GM12878 (cell line): ENCODE measurements around the gene RSKR. TPM values are rescaled to one million over a fixed set of nuclear protein-coding genes. Genes with fewer than 3 reads are reported as not detected.
A peak's percentile ranks its signal among the peaks of the same experiment; 100 is the strongest.

Experiments used
- BCL11A ChIP-seq: IDR thresholded peaks from 2 replicates; pipeline ENCODE4 v1.6.1; 2011; ENCODE audit warnings: low read depth, low read length
- BCLAF1 ChIP-seq: fragments of 450-650 bp; IDR thresholded peaks from 2 replicates; pipeline ENCODE4 v1.6.1; 2017; ENCODE audit warnings: antibody characterized with exemption, mild to moderate bottlenecking, moderate library complexity
- BRCA1 ChIP-seq: IDR thresholded peaks from 2 replicates; pipeline ENCODE4 v1.6.1; 2011; ENCODE audit warnings: low read depth, low read length, improper control_type of control experiment
- CHD1 ChIP-seq: IDR thresholded peaks from 2 replicates; pipeline ENCODE4 v1.6.1; 2012; ENCODE audit warnings: low read depth, low read length, improper control_type of control experiment
- CTCF ChIP-seq, 3 experiments: IDR thresholded peaks in 2 of 3; conservative IDR thresholded peaks in 1 of 3; 2 replicates each; pipeline ENCODE4 v1.5.1; 2011; ENCODE audit warnings: low read depth in 3 of 3, low read length in 3 of 3, mild to moderate bottlenecking in 3 of 3, control low read depth in 2 of 3, moderate library complexity in 2 of 3, inconsistent platforms in 1 of 3, mixed read lengths in 1 of 3; ENCODE audit not compliant: control insufficient read depth in 2 of 3, insufficient read depth in 1 of 3; ENCODE audit errors: extremely low read depth in 1 of 3
- E4F1 ChIP-seq: fragments of 450-650 bp; IDR thresholded peaks from 2 replicates; pipeline ENCODE4 v1.6.1; 2018; ENCODE audit warnings: borderline replicate concordance, mild to moderate bottlenecking; ENCODE audit not compliant: partially characterized antibody
- ELK1 ChIP-seq: IDR thresholded peaks from 2 replicates; pipeline ENCODE4 v1.6.1; 2012; ENCODE audit warnings: low read depth, low read length, improper control_type of control experiment
- GATAD2B ChIP-seq: fragments of 450-650 bp; conservative IDR thresholded peaks from 2 replicates; pipeline ENCODE4 v1.6.1; 2017; ENCODE audit warnings: low read depth, mild to moderate bottlenecking, moderate library complexity
- IRF3 ChIP-seq: fragments of 450-650 bp; IDR thresholded peaks from 2 replicates; pipeline ENCODE4 v1.6.1; 2014; ENCODE audit warnings: mild to moderate bottlenecking
- MAX ChIP-seq: IDR thresholded peaks from 2 replicates; pipeline ENCODE4 v1.6.1; 2012; ENCODE audit warnings: low read depth, low read length, improper control_type of control experiment
- MTA3 ChIP-seq: IDR thresholded peaks from 2 replicates; pipeline ENCODE4 v1.6.1; 2012; ENCODE audit warnings: low read length, inconsistent platforms, borderline replicate concordance
- NKRF ChIP-seq: fragments of 450-650 bp; conservative IDR thresholded peaks from 2 replicates; pipeline ENCODE4 v1.6.1; 2017; ENCODE audit warnings: mild to moderate bottlenecking, moderate library complexity
- NR2C1 ChIP-seq: fragments of 450-650 bp; IDR thresholded peaks from 2 replicates; pipeline ENCODE4 v1.6.1; 2017; ENCODE audit warnings: antibody characterized with exemption, mild to moderate bottlenecking, moderate library complexity
- POLR2AphosphoS5 ChIP-seq: IDR thresholded peaks from 2 replicates; pipeline ENCODE4 v1.6.1; 2011; ENCODE audit warnings: mild to moderate bottlenecking, low read length, inconsistent platforms
- SRF ChIP-seq, 2 experiments: IDR thresholded peaks; 2 replicates each; pipeline ENCODE4 v1.6.1; 2011; ENCODE audit warnings: low read depth in 2 of 2, low read length in 2 of 2, mild to moderate bottlenecking in 1 of 2, moderate library complexity in 1 of 2
- polyA plus RNA-seq, 11 experiments: library from polyadenylated mRNA; depleted of rRNA in 4 of 11; unstranded in 6 of 11; stranded (reverse) in 5 of 11; fragments of >200 nt; fragmentation: Nextera tagmentation in 4 of 11; fragmentation: Illumina TruSeq in 1 of 11; extraction: Ambion mirVana in 4 of 11; extraction: Trizol in 1 of 11; gene quantifications; 1 replicate in 1 of 11; 2 replicates in 10 of 11; pipeline versions ENCODE4 v1.2.1 to v1.2.3, GENCODE V29; 2011 to 2016; ENCODE audit warnings: inconsistent platforms in 2 of 11, missing spikeins in 2 of 11, low read depth in 1 of 11
- total RNA-seq, 4 experiments: library from RNA; depleted of rRNA in 3 of 4; stranded (reverse); fragments of >200 nt in 3 of 4; fragmentation: Illumina TruSeq in 1 of 4; extraction: Trizol in 1 of 4; gene quantifications; 2 replicates each; pipeline versions ENCODE4 v1.2.1 to v1.2.3, GENCODE V29; 2013 to 2021

RSKR gene
- total and polyA plus RNA-seq, 10 of the 15 experiments (the other 5 are each of a cell fraction or from before 2014, with no cell fraction given), result 0.52 to 22.4 (median 8.7) TPM

- TF ChIP-seq POLR2AphosphoS5 (peak; percentile 91), BCL11A (no peak), MAX (peak; percentile 77; the same call in 1 of the 2 replicates), CTCF (IDR thresholded peaks at IDR 0.05 in 2 of 3, conservative IDR thresholded peaks at IDR 0.05 in 1 of 3; ENCODE audit: control insufficient read depth in 2 of 3, extremely low read depth in 1 of 3, insufficient read depth in 1 of 3, low read depth in 3 of 3, low read length in 3 of 3) (no peak), ELK1 (no peak), NKRF (0 out of 2 replicates have a peak, but pooled peaks have one; percentile 59), E4F1 (no peak), BRCA1 (no peak), IRF3 (no peak), BCLAF1 (no peak), NR2C1 (peak; percentile 47; the same call in 1 of the 2 replicates), GATAD2B (no peak), SRF (IDR thresholded peaks at IDR 0.05; ENCODE audit: low read depth in 2 of 2, low read length in 2 of 2) (peak in 1 of 2 experiments; percentile 54; a peak in 1 of 4 replicates), MTA3 (no peak), CHD1 (no peak)
These were observed 37.1 kb downstream of the RSKR start, which contains the start of gene ALDOC (continued) for GRCh38 chr17:28576758-28577465.
